ACC112 (cell line): ENCODE measurements around the gene AQR.

Experiments used
- H2AFZ ChIP-seq: fragments of 200-600 bp; sonication (generic); one replicate; pipeline ENCODE4 v1.6.0; 2017; ENCODE audit warnings: antibody characterized with exemption, low read length; ENCODE audit not compliant: unreplicated experiment
- H3K27ac ChIP-seq: fragments of 200-600 bp; sonication (generic); 2 replicates; pipeline ENCODE4 v1.5.1; 2014; ENCODE audit warnings: low read depth, mild to moderate bottlenecking, antibody characterized with exemption, low read length, moderate library complexity
- H3K27me3 ChIP-seq: fragments of 200-600 bp; sonication (generic); 2 replicates; pipeline ENCODE4 v1.6.1; 2014; ENCODE audit warnings: mild to moderate bottlenecking, antibody characterized with exemption, low read length, moderate library complexity, mixed read lengths; ENCODE audit not compliant: insufficient read depth
- H3K36me3 ChIP-seq: fragments of 200-600 bp; sonication (generic); 2 replicates; pipeline ENCODE4 v1.6.1; 2016; ENCODE audit warnings: mild to moderate bottlenecking, antibody characterized with exemption, low read length, moderate library complexity, mixed read lengths; ENCODE audit not compliant: insufficient read depth
- H3K4me1 ChIP-seq: fragments of 200-600 bp; sonication (generic); one replicate; pipeline ENCODE4 v1.6.1; 2016; ENCODE audit warnings: low read length, mixed read lengths; ENCODE audit not compliant: insufficient read depth, unreplicated experiment, control insufficient read depth
- H3K4me3 ChIP-seq: fragments of 200-600 bp; sonication (generic); 2 replicates; pipeline ENCODE4 v1.5.1; 2014; ENCODE audit warnings: mild to moderate bottlenecking, low read depth, low read length
- H3K79me2 ChIP-seq: fragments of 200-600 bp; sonication (generic); one replicate; pipeline ENCODE4 v1.6.0; 2016; ENCODE audit warnings: low read length; ENCODE audit not compliant: control insufficient read depth, unreplicated experiment, insufficient read depth

Gene AQR

GRCh38 chr15:34804113-34804512, 165.4 kb downstream of the AQR start:
- Histone ChIP-seq H3K27me3 (no peaks in the 10 kb centered on the region), H3K4me1 (peaks cover 9% of the 10 kb centered on the region), H3K79me2 (no peaks in the 10 kb centered on the region), H2AFZ (no peak overlapping the region), H3K4me3 (no peak overlapping the region), H3K27ac (no peak overlapping the region), H3K36me3 (no peaks in the 10 kb centered on the region)

GRCh38 chr15:34802803-34803750, 166.5 kb downstream of the AQR start:
- H3K27me3 ChIP-seq = no peaks in the 10 kb centered on the region
- no peaks in the 10 kb centered on the region for H3K79me2 ChIP-seq
- H3K4me3 ChIP-seq = no peak overlapping the region
- H3K27ac ChIP-seq = no peak overlapping the region
- no peak overlapping the region for H2AFZ ChIP-seq
- H3K36me3 ChIP-seq = no peaks in the 10 kb centered on the region
- peaks cover 13% of the 10 kb centered on the region for H3K4me1 ChIP-seq

GRCh38 chr15:34802371-34802770, 167.2 kb downstream of the AQR start:
- no peak overlapping the region for H3K27ac ChIP-seq
- H2AFZ ChIP-seq = no peak overlapping the region
- peaks cover 13% of the 10 kb centered on the region for H3K4me1 ChIP-seq

More at GRCh38 chr15:34802371-34802770, 167.2 kb downstream of the AQR start:
- Histone ChIP-seq H3K79me2 (no peaks in the 10 kb centered on the region), H3K4me3 (no peak overlapping the region), H3K27me3 (peaks cover 4% of the 10 kb centered on the region), H3K36me3 (no peaks in the 10 kb centered on the region)
